H1 (cell line): Measurements from ENCODE around the gene OR5AP2. TPM values are rescaled to one million over a fixed set of nuclear protein-coding genes. Genes with fewer than 3 reads are reported as not detected.

Experiments
- CTCF ChIA-PET: fragments of 300-600 bp; sonication (Branson Sonifier 250); formaldehyde crosslinking; loops from one replicate; lab custom pipeline; 2021; ENCODE audit not compliant: partially characterized antibody; lab: Charles Lee
- POLR2A ChIA-PET: fragments of 300-600 bp; sonication (Branson Sonifier 250); formaldehyde crosslinking; loops from one replicate; lab custom pipeline; 2021; ENCODE audit warnings: inconsistent platforms; ENCODE audit not compliant: partially characterized antibody; lab: Charles Lee
- DNase-seq, 2 experiments: peaks; one replicate each; pipeline versions ENCODE4 v3.0.0 to v3.0.0-alpha.2; 2010 to 2022; ENCODE audit warnings: low spot score in 2 of 2, low read depth in 1 of 2, mixed read lengths in 1 of 2
- FAIRE-seq: peaks from 2 replicates; lab custom pipeline; 2011; peaks lifted over from hg19 to GRCh38; lab: Jason Lieb, UNC
- H2AFZ ChIP-seq: 2 replicates; pipeline ENCODE4 v1.8.1; 2012; ENCODE audit warnings: low read length, inconsistent platforms
- H2AK5ac ChIP-seq: 2 replicates; pipeline ENCODE4 v1.6.1; 2013; ENCODE audit warnings: low read depth, low read length
- H2BK120ac ChIP-seq: replicated peaks from 2 replicates; pipeline ENCODE3; 2013; ENCODE audit warnings: low read depth, low read length, inconsistent platforms
- H2BK12ac ChIP-seq: 2 replicates; pipeline ENCODE4 v1.6.1; 2013; ENCODE audit warnings: low read depth, low read length
- H2BK15ac ChIP-seq: 2 replicates; pipeline ENCODE4 v1.6.1; 2013; ENCODE audit warnings: low read length
- H2BK20ac ChIP-seq: 2 replicates; pipeline ENCODE4 v1.6.1; 2013; ENCODE audit warnings: low read length
- H2BK5ac ChIP-seq: 2 replicates; pipeline ENCODE4 v1.6.1; 2013; ENCODE audit warnings: low read depth, low read length
- H3K14ac ChIP-seq: 2 replicates; pipeline ENCODE4 v1.6.1; 2013; ENCODE audit warnings: inconsistent platforms; ENCODE audit not compliant: insufficient read length
- H3K18ac ChIP-seq: 2 replicates; pipeline ENCODE4 v1.6.1; 2013; ENCODE audit warnings: low read length; ENCODE audit errors: extremely low read depth
- H3K23ac ChIP-seq: 2 replicates; pipeline ENCODE4 v1.6.1; 2013; ENCODE audit warnings: inconsistent platforms; ENCODE audit not compliant: insufficient read length
- H3K23me2 ChIP-seq: 2 replicates; pipeline ENCODE4 v1.6.1; 2013; ENCODE audit warnings: low read depth, low read length
- H3K27ac ChIP-seq: 2 replicates; pipeline ENCODE4 v1.6.1; 2011; ENCODE audit warnings: low read depth, low read length, inconsistent platforms
- H3K27me3 ChIP-seq, 4 experiments: replicated peaks in 1 of 4; 1 replicate in 1 of 4; 2 replicates in 3 of 4; pipeline versions ENCODE4 v1.6.1 to v1.8.1; 2011 to 2013; ENCODE audit warnings: low read length in 3 of 4, mild to moderate bottlenecking in 3 of 4, inconsistent platforms in 2 of 4, mixed read lengths in 2 of 4, moderate library complexity in 1 of 4; ENCODE audit not compliant: control insufficient read depth in 3 of 4, insufficient read depth in 3 of 4; ENCODE audit errors: extremely low read depth in 1 of 4
- H3K36me3 ChIP-seq, 4 experiments: 2 replicates each; pipeline versions ENCODE4 v1.6.1 to v1.8.1; 2011 to 2013; ENCODE audit warnings: mild to moderate bottlenecking in 4 of 4, low read length in 3 of 4, moderate library complexity in 2 of 4, control low read depth in 1 of 4, inconsistent platforms in 1 of 4; ENCODE audit not compliant: insufficient read depth in 4 of 4, control insufficient read depth in 2 of 4
- H3K4ac ChIP-seq: replicated peaks from 2 replicates; pipeline ENCODE3; 2013; ENCODE audit warnings: low read length, low read depth, mixed read lengths, inconsistent platforms; ENCODE audit not compliant: insufficient read length
- H3K4me1 ChIP-seq, 4 experiments: replicated peaks in 1 of 4; 1 replicate in 1 of 4; 2 replicates in 3 of 4; pipeline versions ENCODE4 v1.6.1 to v1.8.1; 2011 to 2013; ENCODE audit warnings: low read length in 3 of 4, inconsistent platforms in 2 of 4, mixed read lengths in 1 of 4; ENCODE audit not compliant: insufficient read depth in 4 of 4, control insufficient read depth in 3 of 4
- H3K4me2 ChIP-seq, 2 experiments: 2 replicates each; pipeline versions ENCODE4 v1.6.1 to v1.8.1; 2011 to 2013; ENCODE audit warnings: low read depth in 2 of 2, low read length in 2 of 2, control low read depth in 1 of 2, inconsistent platforms in 1 of 2, mild to moderate bottlenecking in 1 of 2; ENCODE audit not compliant: insufficient read depth in 1 of 2
- H3K4me3 ChIP-seq, 4 experiments: fragments of 200-600, 300-600 bp in 1 of 4; sonication (generic), shearing (Covaris generic), sonication (Bioruptor Twin) in 1 of 4; 2 replicates each; pipeline versions ENCODE4 v1.5.1 to v1.8.1; 2011 to 2016; ENCODE audit warnings: low read length in 4 of 4, low read depth in 3 of 4, control low read depth in 2 of 4, inconsistent platforms in 2 of 4, mild to moderate bottlenecking in 2 of 4, mixed read lengths in 1 of 4, moderate library complexity in 1 of 4; ENCODE audit not compliant: insufficient read depth in 2 of 4; ENCODE audit errors: extremely low read depth in 1 of 4
- H3K56ac ChIP-seq: replicated peaks from 2 replicates; pipeline ENCODE3; 2013; ENCODE audit warnings: low read depth, mild to moderate bottlenecking, mixed read lengths, low read length, inconsistent platforms; ENCODE audit not compliant: insufficient read length
- H3K79me1 ChIP-seq: 2 replicates; pipeline ENCODE4 v1.6.1; 2013; ENCODE audit warnings: low read depth, low read length, control low read depth
- H3K79me2 ChIP-seq, 2 experiments: 2 replicates each; pipeline versions ENCODE4 v1.6.1 to v1.8.1; 2012 to 2013; ENCODE audit warnings: low read length in 2 of 2, mild to moderate bottlenecking in 2 of 2, inconsistent platforms in 1 of 2; ENCODE audit not compliant: insufficient read depth in 2 of 2, control insufficient read depth in 1 of 2
- H3K9ac ChIP-seq, 4 experiments: replicated peaks in 1 of 4; 1 replicate in 1 of 4; 2 replicates in 3 of 4; pipeline versions ENCODE4 v1.6.1 to v1.8.1; 2011 to 2013; ENCODE audit warnings: low read depth in 3 of 4, low read length in 3 of 4, control low read depth in 2 of 4, mild to moderate bottlenecking in 2 of 4, moderate library complexity in 2 of 4, inconsistent platforms in 1 of 4; ENCODE audit errors: extremely low read depth in 1 of 4
- H3K9me3 ChIP-seq, 2 experiments: 2 replicates each; pipeline versions ENCODE4 v1.6.1 to v1.8.1; 2012 to 2013; ENCODE audit warnings: mild to moderate bottlenecking in 2 of 2, moderate library complexity in 2 of 2, control low read depth in 1 of 2, inconsistent platforms in 1 of 2, low read depth in 1 of 2, low read length in 1 of 2, mixed read lengths in 1 of 2; ENCODE audit not compliant: insufficient read depth in 2 of 2
- H4K20me1 ChIP-seq, 2 experiments: replicated peaks in 1 of 2; 2 replicates each; pipeline versions ENCODE3 to v1.8.1; 2011 to 2013; ENCODE audit warnings: inconsistent platforms in 2 of 2, low read length in 2 of 2, mild to moderate bottlenecking in 1 of 2; ENCODE audit not compliant: insufficient read depth in 2 of 2, control insufficient read depth in 1 of 2
- H4K5ac ChIP-seq: 2 replicates; pipeline ENCODE4 v1.6.1; 2013; ENCODE audit warnings: low read length, low read depth, mixed read lengths, inconsistent platforms; ENCODE audit not compliant: insufficient read length
- H4K8ac ChIP-seq: 2 replicates; pipeline ENCODE4 v1.8.0; 2013; ENCODE audit warnings: mild to moderate bottlenecking, moderate library complexity, low read length, inconsistent platforms; ENCODE audit not compliant: insufficient read depth; ENCODE audit errors: extremely low read depth
- H4K91ac ChIP-seq: replicated peaks from 2 replicates; pipeline ENCODE3; 2013; ENCODE audit warnings: low read length, mixed read lengths, inconsistent platforms; ENCODE audit not compliant: insufficient read length
- BRCA1 ChIP-seq: IDR thresholded peaks from 2 replicates; pipeline ENCODE4 v1.6.1; 2012; ENCODE audit warnings: low read depth, low read length, improper control_type of control experiment
- CEBPB ChIP-seq: IDR thresholded peaks from 2 replicates; pipeline ENCODE4 v1.6.1; 2012; ENCODE audit warnings: low read depth, low read length
- CHD1 ChIP-seq: IDR thresholded peaks from 2 replicates; pipeline ENCODE4 v1.6.1; 2012; ENCODE audit warnings: low read depth, low read length, improper control_type of control experiment
- CHD2 ChIP-seq: IDR thresholded peaks from 2 replicates; pipeline ENCODE4 v1.6.1; 2012; ENCODE audit warnings: low read length, improper control_type of control experiment
- JUN ChIP-seq: IDR thresholded peaks from 2 replicates; pipeline ENCODE4 v1.6.1; 2011; ENCODE audit warnings: low read depth, mild to moderate bottlenecking, improper control_type of control experiment, low read length
- KDM5A ChIP-seq: fragments of 200-600 bp; IDR thresholded peaks from 2 replicates; pipeline ENCODE4 v1.7.1; 2012; ENCODE audit warnings: mild to moderate bottlenecking, low read length, inconsistent platforms, mixed read lengths
- POU5F1 ChIP-seq: IDR thresholded peaks from 2 replicates; pipeline ENCODE4 v1.6.1; 2011; ENCODE audit warnings: low read depth, mild to moderate bottlenecking, low read length, moderate library complexity
- SIRT6 ChIP-seq: IDR thresholded peaks from one replicate; pipeline ENCODE4 v1.7.1; 2012; ENCODE audit warnings: low read length, inconsistent platforms
- SP4 ChIP-seq: IDR thresholded peaks from 2 replicates; pipeline ENCODE4 v1.6.1; 2012; ENCODE audit warnings: low read length, inconsistent platforms
- WGBS, 2 experiments: shearing (Covaris generic) in 1 of 2; methylation state at CpG; one replicate each; pipeline versions ENCODE4 v1.1.6 to v1.1.7; 2013 to 2015; ENCODE audit warnings: low lambda C conversion rate in 2 of 2, mixed read lengths in 2 of 2, inconsistent platforms in 1 of 2, low coverage in 1 of 2, missing lambda C conversion rate in 1 of 2; ENCODE audit not compliant: insufficient replicate concordance in 2 of 2, insufficient coverage in 1 of 2, insufficient read length in 1 of 2; ENCODE audit errors: extremely low coverage in 1 of 2, missing lambda C conversion rate in 1 of 2; 5-methylcytosine and 5-hydroxymethylcytosine counted together
- polyA plus RNA-seq, 7 experiments: library from polyadenylated mRNA; depleted of rRNA in 3 of 7; stranded (reverse) in 5 of 7; unstranded in 2 of 7; fragments of >200 nt in 5 of 7; fragments of 200-250 nt in 2 of 7; gene quantifications; 1 replicate in 5 of 7; 2 replicates in 1 of 7; 4 replicates in 1 of 7; pipeline versions ENCODE4 v1.2.1 to v1.2.3, GENCODE V29; 2011 to 2013; ENCODE audit warnings: missing spikeins in 2 of 7, mixed read lengths in 2 of 7
- total RNA-seq: library from RNA; stranded (reverse); fragmentation: NEBNext Ultra II Directional; extraction: Animal tissue kit (Norgen Biotek cat#: 25700); gene quantifications from 2 replicates; pipeline ENCODE4 v1.2.1, GENCODE V29; 2021
- TF ChIP-seq, protein P1 (sequence below): IDR thresholded peaks from 2 replicates; pipeline ENCODE4 v1.6.1; 2012; ENCODE audit warnings: inconsistent platforms
- TF ChIP-seq, protein P2 (sequence below): IDR thresholded peaks from 2 replicates; pipeline ENCODE4 v1.6.1; 2012; ENCODE audit warnings: low read length, inconsistent platforms
- TF ChIP-seq, protein P3 (sequence below): IDR thresholded peaks from 2 replicates; pipeline ENCODE4 v1.6.1; 2012; ENCODE audit warnings: inconsistent platforms

OR5AP2 gene
- total and polyA plus RNA-seq, 2 of the 8 experiments (the other 6 are each of a cell fraction or from before 2014, with no cell fraction given): not detected

DNA sequence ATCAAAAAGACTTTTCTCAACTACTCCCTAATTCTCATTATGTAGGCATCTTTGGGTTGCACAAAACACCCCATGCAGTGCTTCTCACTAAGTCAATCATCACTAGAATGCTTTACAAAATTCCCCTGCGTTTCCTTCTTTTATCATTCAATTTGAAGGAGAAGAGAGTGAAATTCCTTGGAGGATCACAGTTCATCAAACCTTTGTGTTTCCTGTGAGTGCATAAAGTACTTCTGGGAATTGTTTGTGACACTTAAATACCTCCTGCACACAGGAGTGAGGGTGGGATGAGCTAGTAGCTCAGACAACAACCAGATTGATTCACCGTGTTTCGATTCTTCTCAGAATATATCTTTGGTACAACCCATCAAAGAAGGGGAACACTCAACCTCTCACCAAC is 17.5 kb upstream of the OR5AP2 start:
- peak overlapping the region in 3 of 4 experiments; percentile 22 to 48 (median 37); a peak in 5 of 8 replicates for H3K4me3 ChIP-seq
- H3K4me2 ChIP-seq: peak overlapping the region; percentile 50 to 63
- no peak overlapping the region for H3K4ac ChIP-seq
- H4K5ac ChIP-seq: peak overlapping the region; percentile 85
- H3K14ac ChIP-seq: no peak overlapping the region
- H3K23me2 ChIP-seq: no peaks in the 10 kb centered on the region
- POLR2A ChIA-PET: interaction anchor here (0.7 kb wide), 2 partner anchors 11 to 34 kb away, joined by 3 to 4 read pairs; no protein-coding TSS in a partner anchor
- no peaks in the 10 kb centered on the region for H3K79me1 ChIP-seq
- H2BK20ac ChIP-seq: peak overlapping the region; percentile 91; the same call in 1 of the 2 replicates
- peak overlapping the region; percentile 79; the same call in 1 of the 2 replicates for H3K27ac ChIP-seq
- no peaks in the 10 kb centered on the region for H4K20me1 ChIP-seq
- WGBS, 2 experiments: 8% methylated on average over 3 of the region's 3 CpGs; no CpG with 5 or more reads in 1 of the 2 experiments
- CTCF ChIA-PET: no interaction called here
- peak overlapping the region; percentile 96 for H2BK120ac ChIP-seq
- peaks cover 0 to 3% of the 10 kb centered on the region in 2 experiments; a peak in 1 of 4 replicates for H3K9me3 ChIP-seq
- no peaks in the 10 kb centered on the region for H3K27me3 ChIP-seq
- peak overlapping the region in 2 of 4 experiments; percentile 31 to 36; a peak in 1 of 7 replicates for H3K9ac ChIP-seq
- H4K91ac ChIP-seq: peak overlapping the region; percentile 97
- H2BK15ac ChIP-seq: no peak overlapping the region
- H3K4me1 ChIP-seq: peaks cover 0 to 12% (median 0%) of the 10 kb centered on the region in 4 experiments; a peak in 2 of 7 replicates
- no peak overlapping the region for H4K8ac ChIP-seq
- H3K18ac ChIP-seq: peak overlapping the region; percentile 98
- H3K56ac ChIP-seq: no peak overlapping the region
- H3K36me3 ChIP-seq: no peaks in the 10 kb centered on the region; a peak in 1 of 8 replicates
- FAIRE-seq: peak; percentile 97
- DNase-seq: peak in 1 of 2 experiments; percentile 63
- peak overlapping the region; percentile 95; the same call in 1 of the 2 replicates for H2BK5ac ChIP-seq
- no peak overlapping the region for H2AK5ac ChIP-seq
- H3K79me2 ChIP-seq: no peaks in the 10 kb centered on the region; a peak in 1 of 4 replicates
- H3K23ac ChIP-seq: no peak overlapping the region
- no peak overlapping the region for H2AFZ ChIP-seq
- H2BK12ac ChIP-seq: peak overlapping the region; percentile 97; the same call in 1 of the 2 replicates
- TF ChIP-seq JUN (no peak), POU5F1 (peak; percentile 89; the same call in 1 of the 2 replicates), KDM5A (no peak), CHD1 (no peak), CHD2 (no peak), SP4 (no peak), SIRT6 (no peak), CEBPB (no peak), BRCA1 (no peak)
- TF ChIP-seq, protein P1, sequence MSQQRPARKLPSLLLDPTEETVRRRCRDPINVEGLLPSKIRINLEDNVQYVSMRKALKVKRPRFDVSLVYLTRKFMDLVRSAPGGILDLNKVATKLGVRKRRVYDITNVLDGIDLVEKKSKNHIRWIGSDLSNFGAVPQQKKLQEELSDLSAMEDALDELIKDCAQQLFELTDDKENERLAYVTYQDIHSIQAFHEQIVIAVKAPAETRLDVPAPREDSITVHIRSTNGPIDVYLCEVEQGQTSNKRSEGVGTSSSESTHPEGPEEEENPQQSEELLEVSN: no peak
- TF ChIP-seq, protein P2, sequence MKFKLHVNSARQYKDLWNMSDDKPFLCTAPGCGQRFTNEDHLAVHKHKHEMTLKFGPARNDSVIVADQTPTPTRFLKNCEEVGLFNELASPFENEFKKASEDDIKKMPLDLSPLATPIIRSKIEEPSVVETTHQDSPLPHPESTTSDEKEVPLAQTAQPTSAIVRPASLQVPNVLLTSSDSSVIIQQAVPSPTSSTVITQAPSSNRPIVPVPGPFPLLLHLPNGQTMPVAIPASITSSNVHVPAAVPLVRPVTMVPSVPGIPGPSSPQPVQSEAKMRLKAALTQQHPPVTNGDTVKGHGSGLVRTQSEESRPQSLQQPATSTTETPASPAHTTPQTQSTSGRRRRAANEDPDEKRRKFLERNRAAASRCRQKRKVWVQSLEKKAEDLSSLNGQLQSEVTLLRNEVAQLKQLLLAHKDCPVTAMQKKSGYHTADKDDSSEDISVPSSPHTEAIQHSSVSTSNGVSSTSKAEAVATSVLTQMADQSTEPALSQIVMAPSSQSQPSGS: 0 out of 2 replicates have a peak, but pooled peaks have one; percentile 30
- TF ChIP-seq, protein P3, sequence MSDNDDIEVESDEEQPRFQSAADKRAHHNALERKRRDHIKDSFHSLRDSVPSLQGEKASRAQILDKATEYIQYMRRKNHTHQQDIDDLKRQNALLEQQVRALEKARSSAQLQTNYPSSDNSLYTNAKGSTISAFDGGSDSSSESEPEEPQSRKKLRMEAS: no peak
